Fibroblast of mammary gland (primary cell): Measurements from ENCODE around the gene GREM1.
A peak's percentile ranks its signal among the peaks of the same experiment; 100 is the strongest.

Experiments used
- DNase-seq: peaks from one replicate; pipeline ENCODE4 v3.0.0-alpha.2; 2010; ENCODE audit warnings: low read depth
- H3K4me3 ChIP-seq: 2 replicates; pipeline ENCODE4 v1.5.1; 2011; ENCODE audit warnings: low read depth, mild to moderate bottlenecking, low read length, moderate library complexity; ENCODE audit not compliant: control insufficient read depth
- TF ChIP-seq, protein P1 (sequence below): conservative IDR thresholded peaks from 2 replicates; pipeline ENCODE4 v1.5.1; 2011; ENCODE audit warnings: low read depth, low read length, inconsistent platforms; ENCODE audit not compliant: control insufficient read depth, insufficient read depth

GREM1 gene

DNA sequence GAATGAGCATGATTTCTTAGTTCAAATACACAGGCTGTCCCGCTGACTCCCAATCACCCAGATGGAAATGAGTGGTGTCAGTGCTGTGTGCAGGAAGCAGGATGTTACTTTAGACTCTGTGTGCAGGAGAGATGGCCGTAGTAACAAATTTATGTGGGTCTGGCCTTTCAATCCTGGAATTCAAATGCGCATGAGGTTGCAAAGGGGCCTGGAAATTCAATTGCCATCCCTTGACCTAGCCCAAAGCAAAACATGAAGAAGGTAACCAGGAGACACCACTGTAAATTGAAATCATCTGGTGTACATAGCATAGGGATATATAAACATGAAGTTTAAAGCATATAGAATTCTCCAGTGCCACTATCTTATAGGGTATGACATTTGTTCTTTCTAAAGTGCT is 33.2 kb downstream of the GREM1 start:
- H3K4me3 ChIP-seq = no peak overlapping the region
- TF ChIP-seq, protein P1, sequence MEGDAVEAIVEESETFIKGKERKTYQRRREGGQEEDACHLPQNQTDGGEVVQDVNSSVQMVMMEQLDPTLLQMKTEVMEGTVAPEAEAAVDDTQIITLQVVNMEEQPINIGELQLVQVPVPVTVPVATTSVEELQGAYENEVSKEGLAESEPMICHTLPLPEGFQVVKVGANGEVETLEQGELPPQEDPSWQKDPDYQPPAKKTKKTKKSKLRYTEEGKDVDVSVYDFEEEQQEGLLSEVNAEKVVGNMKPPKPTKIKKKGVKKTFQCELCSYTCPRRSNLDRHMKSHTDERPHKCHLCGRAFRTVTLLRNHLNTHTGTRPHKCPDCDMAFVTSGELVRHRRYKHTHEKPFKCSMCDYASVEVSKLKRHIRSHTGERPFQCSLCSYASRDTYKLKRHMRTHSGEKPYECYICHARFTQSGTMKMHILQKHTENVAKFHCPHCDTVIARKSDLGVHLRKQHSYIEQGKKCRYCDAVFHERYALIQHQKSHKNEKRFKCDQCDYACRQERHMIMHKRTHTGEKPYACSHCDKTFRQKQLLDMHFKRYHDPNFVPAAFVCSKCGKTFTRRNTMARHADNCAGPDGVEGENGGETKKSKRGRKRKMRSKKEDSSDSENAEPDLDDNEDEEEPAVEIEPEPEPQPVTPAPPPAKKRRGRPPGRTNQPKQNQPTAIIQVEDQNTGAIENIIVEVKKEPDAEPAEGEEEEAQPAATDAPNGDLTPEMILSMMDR = no peak
- no peak for DNase-seq

DNA sequence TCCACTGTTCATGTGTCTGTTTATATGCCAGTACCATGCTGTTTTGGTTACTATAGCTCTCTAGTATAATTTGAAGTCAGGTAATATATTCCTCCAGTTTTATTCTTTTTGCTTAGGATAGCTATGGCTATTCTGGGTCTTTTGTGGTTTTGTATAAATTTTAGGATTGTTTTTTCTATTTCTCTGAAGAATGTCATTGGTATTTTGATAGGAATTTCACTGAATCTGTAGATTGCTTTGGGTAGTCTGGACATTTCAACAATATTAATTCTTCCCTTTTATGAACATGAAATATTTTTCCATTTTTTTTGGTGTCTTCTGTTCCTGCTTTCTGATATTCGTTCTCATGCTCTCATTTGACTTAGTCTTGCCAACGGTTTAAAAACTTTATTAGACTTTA is 39.6 kb downstream of the GREM1 start:
- TF ChIP-seq, protein P1 = no peak

DNA sequence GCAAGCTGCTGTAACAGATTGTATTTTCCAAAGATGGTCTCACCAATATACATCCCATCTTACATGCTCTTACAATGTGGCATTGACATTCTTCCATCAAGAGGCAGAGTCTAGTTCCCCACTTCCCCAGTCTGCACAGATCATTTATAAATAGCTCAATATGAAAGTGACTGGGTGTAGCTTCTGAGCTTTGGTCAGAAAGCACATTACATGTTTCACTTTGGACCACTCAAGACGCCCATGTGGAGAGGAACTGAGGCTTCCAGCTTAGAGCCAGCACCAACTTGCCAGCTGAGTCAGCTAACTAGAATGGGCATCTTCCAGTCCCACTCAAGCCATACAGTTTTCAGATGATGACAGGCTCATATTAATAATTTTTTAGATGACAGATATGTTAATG is 45.5 kb downstream of the GREM1 start:
- no peak for DNase-seq
- TF ChIP-seq, protein P1 = no peak
- H3K4me3 ChIP-seq = no peak overlapping the region

More for the DNA sequence above, 39.6 kb downstream of the GREM1 start:
- DNase-seq = no peak
- H3K4me3 ChIP-seq = no peak overlapping the region

DNA sequence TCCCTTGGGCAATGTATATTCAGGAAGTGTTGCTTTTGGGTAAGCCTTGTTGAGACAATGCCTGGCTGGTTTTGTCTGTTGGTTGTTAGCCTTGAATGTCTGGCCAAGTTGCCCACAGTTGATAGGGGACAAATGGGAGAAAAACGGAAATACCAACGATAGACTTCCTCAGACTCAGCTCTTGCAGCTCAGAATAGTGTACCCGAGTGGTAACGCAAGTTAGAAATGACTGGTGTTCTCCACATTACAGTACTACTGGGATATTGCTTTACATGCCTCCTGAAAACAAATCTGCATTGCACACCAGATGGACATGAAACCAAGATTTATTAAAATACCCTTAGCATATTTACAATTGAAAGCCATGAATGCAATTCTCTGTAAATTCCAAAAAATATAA is 47.4 kb downstream of the GREM1 start:
- DNase-seq = no peak
- TF ChIP-seq, protein P1 = no peak
- no peak overlapping the region for H3K4me3 ChIP-seq

DNA sequence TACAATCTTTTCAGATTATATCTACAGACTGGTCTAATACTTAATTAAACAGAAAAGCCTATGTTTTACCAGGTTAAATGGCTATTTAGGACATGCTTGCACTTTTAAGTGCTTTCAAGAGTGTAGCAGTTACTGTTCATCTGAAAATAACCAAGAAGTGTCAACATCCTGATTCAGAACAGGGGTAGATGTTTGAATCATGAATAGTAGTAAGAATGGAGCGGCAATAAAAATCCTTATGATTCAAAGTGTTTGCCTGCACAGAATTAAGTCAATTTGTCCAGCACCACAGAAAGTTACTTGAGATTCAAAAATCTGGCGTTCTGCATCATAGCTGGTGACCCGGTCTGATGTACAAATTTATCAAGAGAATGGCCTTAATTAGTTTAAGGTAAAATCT is 48.3 kb downstream of the GREM1 start:
- TF ChIP-seq, protein P1 = no peak
- H3K4me3 ChIP-seq = no peak overlapping the region
- no peak for DNase-seq

DNA sequence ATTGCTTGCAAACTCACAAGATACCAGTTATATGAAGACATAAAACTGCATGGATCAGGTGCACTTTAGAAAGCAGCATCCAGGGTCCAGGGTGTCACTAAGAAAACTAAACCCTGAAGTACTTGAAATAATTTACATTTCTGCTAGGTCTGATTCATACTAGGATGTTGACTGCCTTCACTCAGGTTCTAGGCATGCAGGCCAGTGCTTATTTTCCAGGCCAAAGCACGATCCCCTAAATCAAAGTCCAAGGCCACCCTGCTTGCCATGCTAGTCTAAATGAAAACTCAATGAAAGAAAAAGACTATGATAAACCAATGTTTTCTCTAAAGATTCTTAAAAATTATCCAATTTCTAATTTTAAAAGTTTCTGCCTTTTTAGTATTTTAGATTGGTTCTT is 49.4 kb downstream of the GREM1 start:
- no peak overlapping the region for H3K4me3 ChIP-seq
- TF ChIP-seq, protein P1 = no peak
- no peak for DNase-seq

DNA sequence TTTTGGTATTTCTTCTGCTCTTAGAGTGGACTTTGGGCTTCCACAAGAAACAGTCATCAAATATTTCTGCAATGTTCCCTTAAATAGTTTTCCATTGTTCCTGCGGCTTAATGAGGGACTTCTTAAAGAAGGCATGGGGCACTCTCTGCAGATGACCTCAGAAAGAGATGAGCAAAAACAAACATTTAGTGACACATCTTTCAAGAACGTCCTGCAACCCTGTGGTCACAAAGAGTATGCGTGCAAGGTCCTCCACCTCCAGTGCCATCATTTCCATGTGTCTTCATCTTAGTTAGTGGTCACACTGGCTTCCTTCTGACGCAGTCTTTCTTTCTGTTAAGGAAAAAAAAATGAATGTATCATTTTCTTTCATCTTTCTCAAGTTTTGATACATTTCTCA is 56.2 kb downstream of the GREM1 start:
- DNase-seq = peak; percentile 94
- H3K4me3 ChIP-seq = no peak overlapping the region
- TF ChIP-seq, protein P1 = no peak
